HG03064 (cell line): Measurements from ENCODE around the gene FTH1.

Experiments
- ATAC-seq: cut with Tn5 transposase; IDR thresholded peaks from one replicate; pipeline ENCODE4 v1.9.1; 2021; ENCODE audit warnings: low read depth; ENCODE audit not compliant: unreplicated experiment

FTH1 gene

GRCh38 chr11:61951484-61952135, 15.8 kb downstream of the FTH1 start:
- ATAC-seq: no peak

- ATAC-seq: no peak
Measured at GRCh38 chr11:61950035-61950547, 17.3 kb downstream of the FTH1 start, which contains the start of gene BEST1. TSS of gene BEST1 (plus strand) at chr11:61950351. CDS start at chr11:61951807, 1,456 bp downstream.

- ATAC-seq: no peak
Measured at GRCh38 chr11:61949169-61950034, 18.0 kb downstream of the FTH1 start.

- no peak for ATAC-seq
Measured at GRCh38 chr11:61948505-61948904, 18.9 kb downstream of the FTH1 start.

- no peak for ATAC-seq
Measured at GRCh38 chr11:61947486-61948210, 19.8 kb downstream of the FTH1 start.

- ATAC-seq: no peak
Measured at GRCh38 chr11:61946894-61947293, 20.5 kb downstream of the FTH1 start.

GRCh38 chr11:61945191-61945590, 22.2 kb downstream of the FTH1 start:
- no peak for ATAC-seq

GRCh38 chr11:61940466-61940865, 27.0 kb downstream of the FTH1 start:
- no peak for ATAC-seq

- no peak for ATAC-seq
Measured at GRCh38 chr11:61935861-61936260, 31.6 kb downstream of the FTH1 start.

- no peak for ATAC-seq
Measured at GRCh38 chr11:61930933-61931332, 36.5 kb downstream of the FTH1 start.

GRCh38 chr11:61928606-61929005, 38.8 kb downstream of the FTH1 start:
- no peak for ATAC-seq

GRCh38 chr11:61927501-61927900, 39.9 kb downstream of the FTH1 start:
- no peak for ATAC-seq

GRCh38 chr11:61926235-61926634, 41.2 kb downstream of the FTH1 start:
- no peak for ATAC-seq

GRCh38 chr11:61925736-61926135, 41.7 kb downstream of the FTH1 start:
- no peak for ATAC-seq

GRCh38 chr11:61924064-61924455, 43.4 kb downstream of the FTH1 start:
- ATAC-seq: no peak

- ATAC-seq: no peak
Measured at GRCh38 chr11:61923166-61924063, 44.0 kb downstream of the FTH1 start.

- no peak for ATAC-seq
Measured at GRCh38 chr11:61922539-61922938, 44.9 kb downstream of the FTH1 start.

- ATAC-seq: no peak
Measured at GRCh38 chr11:61921446-61921845, 46.0 kb downstream of the FTH1 start.

- ATAC-seq: no peak
Measured at GRCh38 chr11:61919705-61920631, 47.5 kb downstream of the FTH1 start.
